C4-2B (cell line): ENCODE results near the gene MINDY2.

Experiments
- H3K27ac ChIP-seq: fragments of 450-650 bp; 2 replicates; pipeline ENCODE4 v1.5.1; 2017
- CTCF ChIP-seq: fragments of 450-650 bp; conservative IDR thresholded peaks from 2 replicates; pipeline ENCODE4 v1.5.1; 2017; ENCODE audit warnings: mild to moderate bottlenecking
- ZFX ChIP-seq: fragments of 450-650 bp; IDR thresholded peaks from 2 replicates; pipeline ENCODE4 v1.6.1; 2017

Gene MINDY2

DNA sequence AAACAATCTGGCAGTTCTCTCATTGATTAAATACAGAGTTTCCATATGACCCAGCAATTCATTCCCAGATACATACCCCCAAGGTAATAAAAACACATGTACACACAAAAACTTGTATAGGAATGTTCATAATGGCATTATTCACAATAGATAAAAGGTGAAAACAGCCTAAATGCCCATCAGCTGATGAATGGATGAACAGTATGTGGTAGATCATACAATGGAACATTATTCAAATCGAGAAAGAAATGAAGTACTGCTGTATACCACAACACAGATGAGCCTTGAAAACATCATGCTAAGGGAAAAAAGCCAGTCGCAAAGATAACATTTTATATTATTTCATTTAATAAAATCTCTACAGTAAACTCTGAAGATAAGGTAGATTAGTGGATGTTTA lies 91.2 kb downstream of the MINDY2 start:
- no peak for TF ChIP-seq ZFX
- TF ChIP-seq CTCF, result no peak
- no peak overlapping the region for H3K27ac ChIP-seq

DNA sequence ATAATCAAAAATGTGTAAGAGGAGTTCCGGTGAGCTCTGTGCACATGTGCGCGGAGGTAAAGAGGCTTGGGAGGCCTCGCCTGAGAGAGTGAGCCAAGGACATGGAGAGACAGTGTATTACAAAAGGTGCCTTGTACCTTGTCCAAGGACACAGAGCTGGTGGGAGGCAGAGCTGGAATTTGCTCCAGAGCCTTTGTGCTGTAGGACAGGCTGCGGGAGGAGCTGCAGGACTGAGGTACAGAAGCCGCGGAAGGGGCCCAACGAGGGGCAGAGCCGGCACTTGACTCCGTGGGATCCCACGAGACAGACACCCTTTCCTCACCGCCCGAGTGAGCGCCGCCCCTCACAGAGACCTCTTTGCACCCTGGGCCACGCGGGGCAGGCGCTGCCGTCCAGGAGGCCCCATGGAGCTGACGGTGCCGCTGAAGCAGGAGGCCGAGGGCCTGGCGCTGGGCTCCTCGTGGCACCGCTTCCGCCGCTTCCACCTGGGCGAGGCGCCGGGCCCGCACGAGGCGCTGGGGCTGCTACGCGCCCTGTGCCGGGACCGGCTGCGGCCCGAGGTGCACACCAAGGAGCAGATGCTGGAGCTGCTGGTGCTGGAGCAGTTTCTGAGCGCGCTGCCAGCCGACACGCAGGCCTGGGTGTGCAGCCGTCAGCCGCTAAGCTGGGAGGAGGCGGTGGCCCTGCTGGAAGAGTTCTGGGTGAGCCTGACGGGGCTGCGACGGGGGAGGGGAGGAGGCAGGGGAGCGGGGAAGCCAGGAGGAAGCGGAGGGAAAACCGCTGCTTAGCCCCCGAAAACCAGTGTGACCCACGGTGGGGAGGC lies 93.7 kb downstream of the MINDY2 start:
- H3K27ac ChIP-seq, result no peak overlapping the region
- TF ChIP-seq CTCF (no peak), ZFX (no peak)

DNA sequence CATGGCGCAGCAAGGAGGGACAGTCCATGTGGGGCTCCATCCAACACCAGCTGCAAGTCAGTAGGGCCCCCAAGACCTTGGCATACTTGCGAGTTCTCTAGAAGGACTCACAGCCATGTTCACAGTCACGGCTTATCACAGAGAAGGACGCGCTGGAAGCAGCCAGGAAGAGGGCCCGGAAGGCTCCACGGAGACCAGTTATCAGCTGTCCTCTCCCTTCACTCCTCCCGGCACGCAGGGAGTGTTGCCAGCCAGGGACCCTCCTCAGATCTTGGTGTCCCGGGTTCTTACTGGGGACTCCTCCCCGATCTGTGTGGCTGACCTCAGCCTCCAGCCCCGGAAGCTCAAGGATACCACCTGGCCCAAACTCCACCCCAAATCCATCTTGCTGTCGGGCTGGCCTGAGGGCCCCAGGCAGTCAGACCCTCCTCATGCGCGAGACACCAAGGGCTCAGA lies 94.4 kb downstream of the MINDY2 start:
- H3K27ac ChIP-seq, result no peak overlapping the region
- TF ChIP-seq ZFX (no peak), CTCF (no peak)

DNA sequence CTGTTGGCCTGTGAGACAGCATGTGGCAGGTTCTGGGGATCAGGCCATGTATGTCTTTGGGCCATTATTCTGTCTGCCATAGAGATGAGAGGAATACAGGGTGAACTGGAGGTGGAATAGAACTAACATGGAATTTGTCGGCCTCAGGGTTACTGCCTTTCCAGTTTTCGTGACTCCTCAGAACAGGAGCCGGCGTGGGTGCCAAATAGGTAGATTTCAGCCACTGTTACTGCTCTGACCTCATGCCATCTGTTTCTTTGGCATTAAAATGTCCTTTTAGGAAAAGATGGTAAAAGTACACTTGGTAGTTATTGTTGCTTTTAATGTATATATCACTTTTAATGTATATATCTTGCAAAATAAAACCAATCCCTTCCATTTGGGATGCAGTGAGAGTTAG lies 96.8 kb downstream of the MINDY2 start:
- H3K27ac ChIP-seq, result no peak overlapping the region
- TF ChIP-seq CTCF (no peak), ZFX (no peak)

GRCh38 chr15:58870451-58870850 lies 99.3 kb downstream of the MINDY2 start:
- TF ChIP-seq CTCF, result no peak
- no peak for TF ChIP-seq ZFX
- H3K27ac ChIP-seq, result no peak overlapping the region

DNA sequence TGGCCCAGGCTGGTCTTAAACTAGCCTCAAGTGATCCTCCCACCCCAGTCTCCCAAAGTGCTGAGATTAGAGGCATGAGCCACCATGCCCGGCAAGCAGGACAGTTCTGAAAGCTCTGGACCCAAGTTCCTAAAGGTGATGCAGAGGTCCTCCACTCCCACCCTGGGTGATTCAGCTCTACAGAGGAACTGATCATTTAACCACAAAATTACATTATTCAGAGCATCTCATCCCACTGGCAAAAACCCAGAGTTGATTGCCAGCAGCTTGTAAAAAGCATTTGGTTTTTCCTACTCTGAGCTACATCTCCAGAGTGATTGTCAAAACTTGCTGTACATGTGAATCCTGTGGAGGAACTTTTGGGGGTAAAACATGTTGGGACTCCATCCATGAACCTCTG lies 102.2 kb downstream of the MINDY2 start:
- H3K27ac ChIP-seq, result no peak overlapping the region
- no peak for TF ChIP-seq ZFX
- no peak for TF ChIP-seq CTCF

- TF ChIP-seq CTCF, result no peak
- no peak for TF ChIP-seq ZFX
- no peak overlapping the region for H3K27ac ChIP-seq
Observed at GRCh38 chr15:58875343-58875742, 104.2 kb downstream of the MINDY2 start.
